AG09309 (cell line): ENCODE data around the gene RAG2.

Source experiments
- DNase-seq: peaks from one replicate; pipeline ENCODE4 v3.0.0-alpha.2; 2010; ENCODE audit warnings: low read depth
- H3K4me3 ChIP-seq: 2 replicates; pipeline ENCODE4 v1.5.1; 2011; ENCODE audit warnings: mild to moderate bottlenecking, low read depth, low read length, moderate library complexity; ENCODE audit not compliant: control insufficient read depth
- CTCF ChIP-seq: IDR thresholded peaks from 2 replicates; pipeline ENCODE4 v1.5.1; 2011; ENCODE audit warnings: mild to moderate bottlenecking, low read depth, low read length, inconsistent platforms; ENCODE audit not compliant: insufficient read depth, control insufficient read depth; ENCODE audit errors: missing control alignments

The RAG2 gene

GRCh38 chr11:36598051-36598450 is at the start of gene RAG2:
Gene RAG2, minus strand, starts transcription at chr11:36598236. Its CDS starts 4,068 bp downstream, at chr11:36594168.
- no peak for DNase-seq
- H3K4me3 ChIP-seq, result no peak within 1 kb of the TSS
- no peak for TF ChIP-seq CTCF

- no peak for TF ChIP-seq CTCF
- no peak overlapping the region for H3K4me3 ChIP-seq
- DNase-seq, result no peak
These were observed 40.5 kb upstream of the RAG2 start for GRCh38 chr11:36638556-36638955.

GRCh38 chr11:36635066-36635862 is 37.2 kb upstream of the RAG2 start:
- DNase-seq, result no peak
- no peak overlapping the region for H3K4me3 ChIP-seq
- no peak for TF ChIP-seq CTCF

- no peak for TF ChIP-seq CTCF
- H3K4me3 ChIP-seq, result no peak overlapping the region
- DNase-seq, result no peak
These were observed 33.7 kb upstream of the RAG2 start for GRCh38 chr11:36631774-36632173.

GRCh38 chr11:36628765-36629244 is 30.8 kb upstream of the RAG2 start:
- DNase-seq, result no peak
- no peak for TF ChIP-seq CTCF

GRCh38 chr11:36628141-36628540 is 30.1 kb upstream of the RAG2 start:
- DNase-seq, result no peak
- TF ChIP-seq CTCF, result no peak
- H3K4me3 ChIP-seq, result no peak overlapping the region

More at GRCh38 chr11:36628765-36629244, 30.8 kb upstream of the RAG2 start:
- no peak overlapping the region for H3K4me3 ChIP-seq

- H3K4me3 ChIP-seq, result no peak overlapping the region
- no peak for TF ChIP-seq CTCF
- no peak for DNase-seq
These were observed 29.4 kb upstream of the RAG2 start for GRCh38 chr11:36627471-36627870.
